ENCODE results near the gene NKX2-1.
"Not testable (repeated sequence)": the region's sequence is repeated elsewhere in the genome, so short reads cannot be mapped to it uniquely, and the experiment has no call there.

Gene NKX2-1

GRCh38 chr14:36505181-36505815, 14.7 kb downstream of the NKX2-1 start:
- no peak for DNase-seq

GRCh38 chr14:36504771-36505175, 15.3 kb downstream of the NKX2-1 start:
- no peak for DNase-seq

GRCh38 chr14:36503771-36504741, 16.0 kb downstream of the NKX2-1 start:
- no peak for DNase-seq

- DNase-seq: no peak
These were observed 17.2 kb downstream of the NKX2-1 start for GRCh38 chr14:36502558-36503508.

- no peak for DNase-seq
These were observed 21.1 kb downstream of the NKX2-1 start for GRCh38 chr14:36498938-36499337.

- DNase-seq: no peak
These were observed 23.7 kb downstream of the NKX2-1 start for GRCh38 chr14:36496346-36496745.

GRCh38 chr14:36495666-36496065, 24.4 kb downstream of the NKX2-1 start:
- no peak for DNase-seq

- DNase-seq: no peak
These were observed 26.3 kb downstream of the NKX2-1 start for GRCh38 chr14:36493761-36494160.

- DNase-seq: no peak
These were observed 34.3 kb downstream of the NKX2-1 start for GRCh38 chr14:36485773-36486172.

- no peak for DNase-seq
These were observed 40.7 kb downstream of the NKX2-1 start for GRCh38 chr14:36479344-36479743.

- no peak for DNase-seq
These were observed 41.2 kb downstream of the NKX2-1 start for GRCh38 chr14:36478782-36479181.

GRCh38 chr14:36477266-36477665, 42.8 kb downstream of the NKX2-1 start:
- no peak for DNase-seq

- not testable (repeated sequence) for DNase-seq
These were observed 44.0 kb downstream of the NKX2-1 start for GRCh38 chr14:36476061-36476460.

- no peak for DNase-seq
These were observed 45.4 kb downstream of the NKX2-1 start for GRCh38 chr14:36474593-36474992.

- DNase-seq: no peak
These were observed 48.6 kb downstream of the NKX2-1 start for GRCh38 chr14:36471431-36471830.

- no peak for DNase-seq
These were observed 52.7 kb downstream of the NKX2-1 start for GRCh38 chr14:36467332-36467731.

Data from CD4-positive, alpha-beta T cell treated with Interleukin-6 for 4 hours (primary cell).